PC-3 (cell line): ENCODE measurements around the gene VPS18. TPM values are rescaled to one million over a fixed set of nuclear protein-coding genes. Genes with fewer than 3 reads are reported as not detected.

Source experiments
- ATAC-seq: fragments of 200-7000 bp; cut with Tn5 transposase; 2 replicates; pipeline ENCODE4 v1.9.1; 2020; ENCODE audit warnings: mild to moderate bottlenecking, moderate library complexity
- BruUV-seq: library from RNA; stranded (reverse); fragments of 400-500 nt; replicated peaks from 2 replicates; lab custom pipeline; 2021; lab: Mats Ljungman, UMichigan
- CTCF ChIA-PET: fragments of 300-600 bp; sonication (Branson Sonifier 250); formaldehyde crosslinking; loops from one replicate; lab custom pipeline; 2022; ENCODE audit warnings: antibody characterized with exemption; lab: Charles Lee
- POLR2A ChIA-PET: fragments of 300-600 bp; sonication (Branson Sonifier 250); formaldehyde crosslinking; loops from one replicate; lab custom pipeline; 2022; ENCODE audit warnings: antibody characterized with exemption; ENCODE audit not compliant: unreplicated experiment; lab: Charles Lee
- DNase-seq: peaks from one replicate; pipeline ENCODE4 v3.0.0-alpha.2; 2015
- H2AFZ ChIP-seq: fragments of 300-600 bp; sonication (generic); 2 replicates; pipeline ENCODE4 v1.6.0; 2016; ENCODE audit warnings: antibody characterized with exemption, low read length
- H3F3A ChIP-seq: fragments of 300-600 bp; sonication (generic); one replicate; pipeline ENCODE4 v1.6.0; 2017; ENCODE audit warnings: antibody characterized with exemption, low read length, control low read depth, mild to moderate bottlenecking; ENCODE audit not compliant: unreplicated experiment
- H3K27ac ChIP-seq: fragments of 300-600 bp; sonication (generic); 2 replicates; pipeline ENCODE4 v1.5.1; 2016; ENCODE audit warnings: mild to moderate bottlenecking, low read length
- H3K27me3 ChIP-seq: fragments of 300-600 bp; sonication (generic); 2 replicates; pipeline ENCODE4 v1.6.1; 2016; ENCODE audit warnings: low read length, mixed read lengths
- H3K36me3 ChIP-seq: fragments of 300-600 bp; sonication (generic); 2 replicates; pipeline ENCODE4 v1.6.1; 2016; ENCODE audit warnings: low read depth, mixed run types, low read length, mixed read lengths
- H3K4me1 ChIP-seq: fragments of 300-600 bp; sonication (generic); 2 replicates; pipeline ENCODE4 v1.5.1; 2016; ENCODE audit warnings: low read length; ENCODE audit not compliant: insufficient read depth
- H3K4me2 ChIP-seq: fragments of 300-600 bp; sonication (generic); 2 replicates; pipeline ENCODE4 v1.6.0; 2016; ENCODE audit warnings: low read length
- H3K4me3 ChIP-seq: fragments of 300-600 bp; sonication (generic); 2 replicates; pipeline ENCODE4 v1.5.1; 2016; ENCODE audit warnings: mild to moderate bottlenecking, low read length, mixed read lengths
- H3K79me2 ChIP-seq: fragments of 300-600 bp; sonication (generic); 2 replicates; pipeline ENCODE4 v1.6.1; 2017; ENCODE audit warnings: low read length, mixed read lengths
- H3K9ac ChIP-seq: fragments of 300-600 bp; sonication (generic); 2 replicates; pipeline ENCODE4 v1.6.0; 2016; ENCODE audit warnings: mild to moderate bottlenecking, low read length
- H3K9me2 ChIP-seq: fragments of 300-600 bp; sonication (generic); replicated peaks from 2 replicates; pipeline ENCODE4 v1.6.1; 2016; ENCODE audit warnings: mixed run types, low read length, mixed read lengths
- H3K9me3 ChIP-seq: fragments of 300-600 bp; sonication (generic); 2 replicates; pipeline ENCODE4 v1.6.1; 2016; ENCODE audit warnings: low read length, mixed read lengths
- H4K20me1 ChIP-seq: fragments of 300-600 bp; sonication (generic); 2 replicates; pipeline ENCODE4 v1.6.1; 2016; ENCODE audit warnings: low read length, mixed read lengths
- CTCF ChIP-seq: fragments of 300-600 bp; sonication (generic); conservative IDR thresholded peaks from 2 replicates; pipeline ENCODE4 v1.5.1; 2017; ENCODE audit warnings: antibody characterized with exemption, low read depth, mild to moderate bottlenecking, low read length
- EZH2 ChIP-seq: fragments of 300-600 bp; sonication (generic); IDR thresholded peaks from one replicate; pipeline ENCODE4 v1.6.1; 2017; ENCODE audit warnings: antibody characterized with exemption, mild to moderate bottlenecking, low read length; ENCODE audit not compliant: unreplicated experiment
- EZH2phosphoT487 ChIP-seq: fragments of 300-600 bp; sonication (generic); IDR thresholded peaks from 2 replicates; pipeline ENCODE4 v1.6.1; 2018; ENCODE audit warnings: mild to moderate bottlenecking, antibody characterized with exemption, low read length, borderline replicate concordance
- intact Hi-C: fragments of 100-400 bp; cut with micrococcal nuclease; formaldehyde crosslinking; loops from 2 replicates; pipeline ENCODE4 v1.9.0; 2023
- total RNA-seq: library from RNA; depleted of rRNA; stranded (reverse); fragments of >200 nt; gene quantifications from 2 replicates; pipeline ENCODE4 v1.2.3, GENCODE V29; 2014

VPS18 gene
- total RNA-seq, 1 experiment from 2014 or later = 37.6 TPM

DNA sequence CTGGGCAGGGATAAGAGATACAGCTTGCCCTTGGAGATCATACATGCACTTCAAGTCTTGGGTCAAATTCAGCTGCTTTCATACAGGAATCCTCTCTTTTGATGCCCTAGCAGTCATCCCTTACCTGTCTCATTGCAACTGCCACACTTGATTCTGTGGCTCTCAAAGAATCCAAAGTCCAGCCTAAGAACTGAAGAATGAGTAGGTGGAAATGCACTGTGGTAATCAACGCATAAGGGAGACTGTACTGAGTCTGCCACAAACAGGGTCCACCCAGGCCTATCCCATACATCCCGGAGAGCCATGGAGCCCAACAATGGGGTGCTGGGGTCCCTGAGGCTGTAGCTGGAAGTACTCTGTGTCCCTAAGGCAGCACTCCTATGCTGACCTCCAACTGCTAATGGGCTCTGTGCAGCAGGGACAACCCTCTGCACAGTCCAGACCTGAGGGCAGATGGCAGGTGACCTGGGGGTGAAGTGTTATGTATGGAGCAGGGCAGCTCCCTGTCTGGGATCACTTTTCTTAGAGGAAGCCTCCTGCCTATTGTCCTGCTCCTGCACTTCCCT lies 1.7 kb upstream of the VPS18 start:
- TF ChIP-seq EZH2 (no peak), CTCF (no peak), EZH2phosphoT487 (no peak)
- POLR2A ChIA-PET = interaction anchor here (0.6 kb wide), 1 partner anchor 22 kb away, joined by 3 read pairs; no protein-coding TSS in a partner anchor
- intact Hi-C loops = loop anchor here (1.0 to 10.0 kb wide), 4 partner anchors 14 to 298 kb away; partner anchors contain the start of gene KNL1

DNA sequence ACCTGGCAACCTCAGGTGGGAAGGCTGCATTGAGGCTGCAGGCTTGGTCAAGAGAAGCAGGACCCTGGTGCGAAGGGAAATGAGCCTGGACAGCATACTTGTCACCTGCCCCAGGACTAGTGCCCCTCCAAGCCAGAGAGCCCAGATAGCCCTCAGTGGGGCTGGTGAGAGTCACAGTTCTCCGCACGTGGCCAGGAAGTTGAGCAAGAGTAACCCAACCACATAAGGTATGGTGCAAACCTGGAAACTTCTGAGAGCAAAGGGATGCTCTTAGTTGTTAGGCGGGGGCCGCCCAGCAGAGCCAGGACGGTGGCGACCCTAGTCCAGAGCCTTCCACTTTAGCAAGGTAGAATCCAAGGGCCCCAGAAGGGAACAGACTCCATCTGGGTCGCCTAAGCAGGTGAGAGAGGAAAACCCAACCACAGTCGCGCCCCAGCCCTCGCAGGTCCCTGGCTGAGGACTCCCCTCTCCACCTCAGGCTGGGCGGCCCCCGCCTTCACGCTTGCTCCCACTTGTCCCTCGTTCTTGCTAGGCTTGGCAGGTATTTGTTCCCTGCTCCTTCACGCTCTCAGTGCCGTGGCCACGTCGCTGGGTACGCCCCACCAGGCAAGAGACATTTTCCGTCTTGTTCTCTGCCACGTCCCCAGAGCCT lies 1.1 kb upstream of the VPS18 start:
- no peak for DNase-seq
- H3F3A ChIP-seq = no peaks in the 10 kb centered on the region
- peaks cover 16% of the 10 kb centered on the region for H3K4me1 ChIP-seq
- H3K27me3 ChIP-seq = no peaks in the 10 kb centered on the region
- peaks cover 10% of the 10 kb centered on the region; the same call in 1 of the 2 replicates for H3K36me3 ChIP-seq
- H4K20me1 ChIP-seq = no peaks in the 10 kb centered on the region; the same call in 1 of the 2 replicates
- H3K4me3 ChIP-seq = no peak overlapping the region
- H3K4me2 ChIP-seq = no peak overlapping the region; the same call in 1 of the 2 replicates
- no peaks in the 10 kb centered on the region for H3K9me3 ChIP-seq
- ATAC-seq = no peak
- no peak overlapping the region; the same call in 1 of the 2 replicates for H2AFZ ChIP-seq
- peak overlapping the region; percentile 70; the same call in 1 of the 2 replicates for H3K9ac ChIP-seq
- POLR2A ChIA-PET = no interaction called here
- TF ChIP-seq CTCF (no peak), EZH2phosphoT487 (no peak), EZH2 (no peak)
- no TSS peak for BruUV-seq
- CTCF ChIA-PET = interaction anchor here (0.6 to 2.5 kb wide), 7 partner anchors 20 to 198 kb away, joined by 3 to 80 read pairs (median 16); partner anchors contain the start of genes RAD51 and RHOV
- H3K79me2 ChIP-seq = peaks cover 32% of the 10 kb centered on the region
- intact Hi-C loops = loop anchor here (2.0 to 10.0 kb wide), 3 partner anchors 14 to 298 kb away; partner anchors contain the start of gene KNL1
- no peak overlapping the region for H3K27ac ChIP-seq
- H3K9me2 ChIP-seq = no peaks in the 10 kb centered on the region

More for the DNA sequence above, 1.7 kb upstream of the VPS18 start:
- H3K4me1 ChIP-seq = peaks cover 16% of the 10 kb centered on the region
- H3K27ac ChIP-seq = no peak overlapping the region
- no peaks in the 10 kb centered on the region for H3K27me3 ChIP-seq
- no peaks in the 10 kb centered on the region for H3F3A ChIP-seq
- DNase-seq (no peak), ATAC-seq (no peak)
- no peaks in the 10 kb centered on the region for H3K9me2 ChIP-seq
- CTCF ChIA-PET = interaction anchor here (0.6 to 2.5 kb wide), 15 partner anchors 10 to 613 kb away, joined by 3 to 39 read pairs (median 4); partner anchors contain the start of genes INO80 and RHOV
- no TSS peak for BruUV-seq
- H3K79me2 ChIP-seq = peaks cover 29% of the 10 kb centered on the region
- no peaks in the 10 kb centered on the region; the same call in 1 of the 2 replicates for H4K20me1 ChIP-seq
- H3K9me3 ChIP-seq = no peaks in the 10 kb centered on the region
- peaks cover 7% of the 10 kb centered on the region; the same call in 1 of the 2 replicates for H3K36me3 ChIP-seq
- H3K4me3 ChIP-seq = no peak overlapping the region
- no peak overlapping the region for H3K9ac ChIP-seq
- no peak overlapping the region for H3K4me2 ChIP-seq
- no peak overlapping the region for H2AFZ ChIP-seq
